ENCODE measurements around the gene MEF2C. TPM values are rescaled to one million over a fixed set of nuclear protein-coding genes. Genes with fewer than 3 reads are reported as not detected.
A peak's percentile ranks its signal among the peaks of the same experiment; 100 is the strongest.

MEF2C gene
- total RNA-seq, 2 donors from 2014 or later: 94.0 to 104 TPM

GRCh38 chr5:88673253-88674105, 209.5 kb downstream of the MEF2C start:
- no peak for DNase-seq (ENCODE audit: low spot score)
- Histone ChIP-seq H3K9me3 (no peaks in the 10 kb centered on the region), H3K27ac (no peak overlapping the region), H3K4me1 (ENCODE audit: control insufficient read depth in 1 of 2, low read depth in 2 of 2) (peaks cover 18 to 21% of the 10 kb centered on the region in 2 donors), H3K4me3 (peak overlapping the region; percentile 73), H3K27me3 (replicated peaks; ENCODE audit: insufficient read depth) (peaks cover 37% of the 10 kb centered on the region), H3K36me3 (no peaks in the 10 kb centered on the region)
- no peak for ATAC-seq (ENCODE audit: insufficient number of reproducible peaks, low FRiP score, low read depth)
- no peak for TF ChIP-seq CTCF (IDR thresholded peaks at IDR 0.05)

- DNase-seq (ENCODE audit: low spot score): no peak
- no peak for ATAC-seq (ENCODE audit: insufficient number of reproducible peaks, low FRiP score, low read depth)
- no peak overlapping the region for H3K4me3 ChIP-seq
These were observed 210.2 kb downstream of the MEF2C start for GRCh38 chr5:88672644-88673252.

DNA sequence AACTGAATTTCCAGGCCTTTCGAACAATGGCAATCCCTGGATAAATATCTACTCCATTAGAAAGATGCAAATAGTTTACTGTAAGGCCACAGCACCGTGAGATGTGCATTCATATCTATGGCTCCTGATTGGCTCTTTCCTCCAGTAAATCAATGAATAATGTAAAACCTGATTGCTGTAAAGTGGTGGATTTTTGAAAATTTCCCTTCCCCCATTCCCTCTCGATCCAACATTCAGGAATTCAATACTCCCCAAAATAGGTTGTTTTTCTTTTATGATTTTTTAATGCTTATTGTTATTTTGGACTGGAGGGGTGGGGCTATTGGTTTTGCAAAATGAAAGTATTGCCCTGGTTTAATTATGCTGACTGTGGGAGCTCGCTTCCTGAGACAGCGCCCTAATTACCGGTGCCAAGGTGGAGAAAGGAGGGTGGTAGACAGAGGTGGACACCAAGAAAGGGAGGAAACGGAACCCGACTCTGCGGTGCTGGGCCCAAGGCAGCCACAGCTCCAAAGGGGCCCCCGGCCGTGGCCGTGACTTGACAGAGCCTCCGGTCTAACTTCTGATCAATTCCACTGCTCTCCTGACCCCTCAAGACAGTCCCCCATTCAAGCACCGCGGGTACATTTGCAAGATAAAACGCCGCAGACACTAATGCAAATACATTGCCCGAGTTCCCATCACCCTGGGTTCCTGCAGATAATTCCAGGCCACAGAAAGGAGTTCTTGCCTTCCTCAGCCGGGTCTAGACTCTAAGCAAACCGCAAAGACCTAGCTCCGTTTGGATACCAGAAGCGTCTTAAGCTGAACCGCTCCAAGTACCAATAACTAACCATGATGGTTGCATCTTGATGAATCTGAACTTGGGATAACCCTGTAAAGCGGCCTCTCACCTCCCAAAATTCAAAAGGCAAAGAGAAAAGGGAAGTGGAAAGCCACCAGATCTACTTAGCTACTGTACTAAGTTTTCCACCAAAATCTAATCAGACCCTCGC, 211.2 kb downstream of the MEF2C start:
- no peaks in the 10 kb centered on the region for H3K36me3 ChIP-seq
- peaks cover 18 to 25% of the 10 kb centered on the region in 2 donors for H3K4me1 ChIP-seq (ENCODE audit: control insufficient read depth in 1 of 2, low read depth in 2 of 2)
- H3K9me3 ChIP-seq: no peaks in the 10 kb centered on the region
- no peak for TF ChIP-seq CTCF (IDR thresholded peaks at IDR 0.05)
- H3K27me3 ChIP-seq (replicated peaks; ENCODE audit: insufficient read depth): peaks cover 30% of the 10 kb centered on the region
- no peak overlapping the region for H3K27ac ChIP-seq
- no peak overlapping the region for H3K4me3 ChIP-seq
- DNase-seq (ENCODE audit: low spot score): no peak
- ATAC-seq (ENCODE audit: insufficient number of reproducible peaks, low FRiP score, low read depth): no peak

More at GRCh38 chr5:88672644-88673252, 210.2 kb downstream of the MEF2C start:
- Histone ChIP-seq H3K9me3 (no peaks in the 10 kb centered on the region), H3K27ac (no peak overlapping the region), H3K36me3 (no peaks in the 10 kb centered on the region), H3K4me1 (ENCODE audit: control insufficient read depth in 1 of 2, low read depth in 2 of 2) (peaks cover 18 to 21% of the 10 kb centered on the region in 2 donors), H3K27me3 (replicated peaks; ENCODE audit: insufficient read depth) (peaks cover 33% of the 10 kb centered on the region)
- TF ChIP-seq CTCF (IDR thresholded peaks at IDR 0.05): no peak

- no peak overlapping the region for H3K27ac ChIP-seq
- H3K9me3 ChIP-seq: no peaks in the 10 kb centered on the region
- ATAC-seq (ENCODE audit: insufficient number of reproducible peaks, low FRiP score, low read depth) (no peak), DNase-seq (ENCODE audit: low spot score) (no peak)
- H3K36me3 ChIP-seq: no peaks in the 10 kb centered on the region
- H3K27me3 ChIP-seq (replicated peaks; ENCODE audit: insufficient read depth): peaks cover 37% of the 10 kb centered on the region
- peaks cover 18 to 26% of the 10 kb centered on the region in 2 donors for H3K4me1 ChIP-seq (ENCODE audit: control insufficient read depth in 1 of 2, low read depth in 2 of 2)
- H3K4me3 ChIP-seq: no peak overlapping the region
- no peak for TF ChIP-seq CTCF (IDR thresholded peaks at IDR 0.05)
These were observed 211.9 kb downstream of the MEF2C start for GRCh38 chr5:88671106-88671504.
